Fibroblast of the aortic adventitia (primary cell): Measurements from ENCODE around the gene TSPY4. TPM values are rescaled to one million over a fixed set of nuclear protein-coding genes. Genes with fewer than 3 reads are reported as not detected.
"Not testable (repeated sequence)": the region's sequence is repeated elsewhere in the genome, so short reads cannot be mapped to it uniquely, and the experiment has no call there.

Experiments used
- DNase-seq: peaks from one replicate; pipeline ENCODE4 v3.0.0-alpha.2; 2010; ENCODE audit warnings: low read depth
- H3K4me3 ChIP-seq: 2 replicates; pipeline ENCODE4 v1.5.1; 2011; ENCODE audit warnings: low read depth, mild to moderate bottlenecking, control low read depth, low read length, moderate library complexity
- CTCF ChIP-seq: IDR thresholded peaks from 2 replicates; pipeline ENCODE4 v1.5.1; 2011; ENCODE audit warnings: mild to moderate bottlenecking, low read length, control low read depth, inconsistent platforms; ENCODE audit not compliant: insufficient read depth
- small RNA-seq: library from RNA; depleted of rRNA; stranded (forward); fragments of <200 nt; gene quantifications from one replicate; pipeline ENCODE3, GENCODE V24; 2012
- total RNA-seq: library from RNA; depleted of rRNA; stranded (reverse); fragments of >200 nt; gene quantifications from 2 replicates; pipeline ENCODE4 v1.2.3, GENCODE V29; 2012; ENCODE audit warnings: low replicate concordance

Gene TSPY4
- not detected in 2 replicates for total RNA-seq

GRCh38 chrY:9337164-9337563 lies at the start of gene TSPY4:
Gene TSPY4, plus strand, starts transcription at chrY:9337464. Its CDS starts 46 bp downstream, at chrY:9337510.
- not testable (repeated sequence) for DNase-seq, H3K4me3 ChIP-seq

- TF ChIP-seq CTCF = no peak
- no peak overlapping the region for H3K4me3 ChIP-seq
- no peak for DNase-seq
Measured at GRCh38 chrY:9320996-9321395, 16.3 kb upstream of the TSPY4 start.

- not testable (repeated sequence) for H3K4me3 ChIP-seq, DNase-seq
Measured at GRCh38 chrY:9357497-9357896, 20.2 kb downstream of the TSPY4 start, which contains the start of gene TSPY8. Gene TSPY8, plus strand, starts transcription at chrY:9357797. Its CDS starts 46 bp downstream, at chrY:9357843.

Small RNA genes lying within 50 kb of the gene (small RNA-seq; reads per million reads assigned to genes)
- gene AC006158.1 = not detected

Other genes with a start within 250 kb of the TSPY4 start
- not detected in 2 replicates for gene TSPY8, start 20.3 kb downstream of the TSPY4 start, total RNA-seq
- gene TSPY3, start 61.0 kb downstream of the TSPY4 start, total RNA-seq = not detected in 2 replicates
- gene TSPY1, start 129.5 kb downstream of the TSPY4 start, total RNA-seq = not detected in 2 replicates
- not detected in 2 replicates for gene TSPY9, start 149.8 kb downstream of the TSPY4 start, total RNA-seq
- not detected in 2 replicates for gene TSPY10, start 190.4 kb downstream of the TSPY4 start, total RNA-seq